Panc1 (cell line): ENCODE results near the gene NOP14. TPM values are rescaled to one million over a fixed set of nuclear protein-coding genes. Genes with fewer than 3 reads are reported as not detected.
A peak's percentile ranks its signal among the peaks of the same experiment; 100 is the strongest.

Experiments used
- ATAC-seq: fragments of 200-7000 bp; cut with Tn5 transposase; 2 replicates; pipeline ENCODE4 v1.9.1; 2020; ENCODE audit warnings: mild to moderate bottlenecking, moderate library complexity
- BruUV-seq: library from RNA; stranded (reverse); fragments of 400-500 nt; replicated peaks from 2 replicates; lab custom pipeline; 2021; lab: Mats Ljungman, UMichigan
- CTCF ChIA-PET: fragments of 300-600 bp; sonication (Branson Sonifier 250); formaldehyde crosslinking; loops from one replicate; lab custom pipeline; 2022; ENCODE audit warnings: antibody characterized with exemption; lab: Charles Lee
- POLR2A ChIA-PET: fragments of 300-600 bp; sonication (Branson Sonifier 250); formaldehyde crosslinking; loops from one replicate; lab custom pipeline; 2022; ENCODE audit warnings: antibody characterized with exemption; lab: Charles Lee
- DNase-seq: peaks from one replicate; pipeline ENCODE4 v3.0.0-alpha.2; 2010; ENCODE audit warnings: low read depth, low spot score
- H3K27ac ChIP-seq: 2 replicates; pipeline ENCODE4 v1.5.1; 2011; ENCODE audit warnings: mild to moderate bottlenecking, low read length, inconsistent platforms
- H3K27me3 ChIP-seq: fragments of 200-500 bp; sonication (Bioruptor generic); 2 replicates; pipeline ENCODE4 v1.6.0; 2014; ENCODE audit warnings: low read length, inconsistent platforms; ENCODE audit not compliant: control insufficient read depth, insufficient read depth
- H3K36me3 ChIP-seq: fragments of 200-500 bp; sonication (Bioruptor generic); 2 replicates; pipeline ENCODE4 v1.5.1; 2014; ENCODE audit warnings: inconsistent platforms, mild to moderate bottlenecking, low read length, moderate library complexity; ENCODE audit not compliant: control insufficient read depth, insufficient read depth
- H3K4me1 ChIP-seq: 2 replicates; pipeline ENCODE4 v1.5.1; 2011; ENCODE audit warnings: inconsistent platforms, mild to moderate bottlenecking, low read length, moderate library complexity; ENCODE audit not compliant: control insufficient read depth, insufficient read depth
- H3K4me3 ChIP-seq, 2 experiments: 2 replicates each; pipeline ENCODE4 v1.5.1; 2011 to 2012; ENCODE audit warnings: low read depth in 2 of 2, low read length in 2 of 2, mild to moderate bottlenecking in 2 of 2, inconsistent platforms in 1 of 2, moderate library complexity in 1 of 2
- H3K9me3 ChIP-seq: fragments of 200-500 bp; sonication (Bioruptor generic); 2 replicates; pipeline ENCODE4 v1.5.1; 2014; ENCODE audit warnings: low read depth, mild to moderate bottlenecking, inconsistent platforms, low read length, moderate library complexity; ENCODE audit not compliant: control insufficient read depth, insufficient read depth
- CTCF ChIP-seq: fragments of 450-650 bp; IDR thresholded peaks from 2 replicates; pipeline ENCODE4 v1.5.1; 2017; ENCODE audit warnings: mild to moderate bottlenecking
- POLR2AphosphoS5 ChIP-seq: IDR thresholded peaks from 2 replicates; pipeline ENCODE4 v1.6.1; 2012; ENCODE audit warnings: mild to moderate bottlenecking, low read depth, low read length, moderate library complexity
- REST ChIP-seq, 2 experiments: IDR thresholded peaks; 2 replicates each; pipeline ENCODE4 v1.6.1; 2011 to 2012; ENCODE audit warnings: low read depth in 2 of 2, control low read depth in 1 of 2, low read length in 1 of 2, mild to moderate bottlenecking in 1 of 2, moderate library complexity in 1 of 2; ENCODE audit not compliant: insufficient read depth in 1 of 2
- SIN3A ChIP-seq: IDR thresholded peaks from 2 replicates; pipeline ENCODE4 v1.6.1; 2012; ENCODE audit warnings: low read depth, mild to moderate bottlenecking, low read length, moderate library complexity, borderline replicate concordance; ENCODE audit not compliant: insufficient read depth
- TCF7L2 ChIP-seq: IDR thresholded peaks from 2 replicates; pipeline ENCODE4 v1.6.1; 2011; ENCODE audit warnings: mild to moderate bottlenecking, low read depth, low read length, inconsistent platforms
- in situ Hi-C: cut with HindIII; loops from 2 replicates; pipeline ENCODE4 v1.10.0; 2016; ENCODE audit warnings: low sequenced_read_pairs, low pct_unique_long_range_greater_than_20kb
- intact Hi-C: fragments of 100-400 bp; cut with micrococcal nuclease; formaldehyde crosslinking; loops from one replicate; pipeline ENCODE4 v1.10.0; 2022; ENCODE audit not compliant: unreplicated experiment
- total RNA-seq: library from RNA; stranded (reverse); gene quantifications from one replicate; pipeline ENCODE4 v1.2.1, GENCODE V29; 2021; ENCODE audit not compliant: unreplicated experiment

The NOP14 gene
- total RNA-seq, 1 experiment from 2014 or later: 32.9 TPM

- BruUV-seq: no TSS peak
- Histone ChIP-seq H3K4me1 (peaks cover 22% of the 10 kb centered on the region), H3K9me3 (no peaks in the 10 kb centered on the region), H3K36me3 (no peaks in the 10 kb centered on the region; the same call in 1 of the 2 replicates), H3K4me3 (no peak overlapping the region), H3K27me3 (no peaks in the 10 kb centered on the region), H3K27ac (no peak overlapping the region; the same call in 1 of the 2 replicates)
- TF ChIP-seq POLR2AphosphoS5: no peak
- TF ChIP-seq SIN3A: no peak
- TF ChIP-seq CTCF: no peak
- TF ChIP-seq REST (IDR thresholded peaks at IDR 0.05; ENCODE audit: insufficient read depth in 1 of 2, low read depth in 2 of 2, low read length in 1 of 2): no peak
- TF ChIP-seq TCF7L2: no peak
- POLR2A ChIA-PET: interaction anchor here (0.9 kb wide), 1 partner anchor 97 kb away, joined by 4 read pairs; no protein-coding TSS in a partner anchor
- in situ Hi-C loops: no loop called here
- CTCF ChIA-PET: no interaction called here
- DNase-seq (no peak), ATAC-seq (no peak)
- intact Hi-C loops: loop anchor here (10.0 kb wide), 2 partner anchors 143 to 173 kb away; partner anchors contain the start of gene SH3BP2
Measured at GRCh38 chr4:2937986-2938385, 25.2 kb downstream of the NOP14 start.

GRCh38 chr4:2937146-2937857 lies 25.9 kb downstream of the NOP14 start:
- CTCF ChIA-PET: no interaction called here
- intact Hi-C loops: loop anchor here (10.0 kb wide), 2 partner anchors 143 to 173 kb away; partner anchors contain the start of gene SH3BP2
- Histone ChIP-seq H3K4me1 (peaks cover 25% of the 10 kb centered on the region), H3K36me3 (no peaks in the 10 kb centered on the region; the same call in 1 of the 2 replicates), H3K9me3 (no peaks in the 10 kb centered on the region), H3K4me3 (peak overlapping the region in 1 of 2 experiments; percentile 64; a peak in 1 of 4 replicates), H3K27me3 (no peaks in the 10 kb centered on the region), H3K27ac (peak overlapping the region; percentile 89)
- POLR2A ChIA-PET: no interaction called here
- DNase-seq (peak; percentile 46), ATAC-seq (peak; percentile 29)
- in situ Hi-C loops: no loop called here
- TF ChIP-seq SIN3A (no peak), CTCF (no peak), REST (IDR thresholded peaks at IDR 0.05; ENCODE audit: insufficient read depth in 1 of 2, low read depth in 2 of 2, low read length in 1 of 2) (no peak), TCF7L2 (no peak), POLR2AphosphoS5 (no peak; the same call in 1 of the 2 replicates)
- BruUV-seq: no TSS peak
